ENCODE measurements around the gene ALCAM.

The ALCAM gene

DNA sequence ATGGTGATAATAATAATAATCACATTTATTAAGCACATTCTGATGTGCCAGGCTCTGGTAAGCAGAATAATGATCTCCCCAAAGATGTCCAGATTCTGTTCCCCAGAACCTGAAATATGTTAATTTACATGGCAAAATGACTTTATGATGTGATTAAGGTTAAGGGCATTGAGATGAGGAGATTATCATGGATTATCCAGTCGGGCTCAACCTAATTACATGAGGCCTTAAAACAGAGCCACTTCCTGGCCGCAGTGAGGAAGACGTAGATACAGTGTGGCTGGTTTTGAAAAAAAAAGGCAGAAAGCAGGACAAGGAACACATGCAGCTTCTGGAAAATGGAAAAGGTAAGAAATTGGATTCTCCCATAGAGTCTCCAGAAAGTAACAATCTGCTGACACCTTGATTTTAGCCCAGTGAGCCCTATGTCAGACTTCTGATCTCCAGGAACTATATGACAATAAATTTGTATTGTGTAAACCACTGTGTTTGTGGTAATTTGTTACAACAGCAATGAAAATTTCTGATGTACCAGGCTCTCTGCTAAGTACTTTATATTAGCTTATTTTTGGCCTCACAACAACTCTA, 126.7 kb downstream of the ALCAM start:
- Histone ChIP-seq H3K9me3 (ENCODE audit: insufficient read depth, low read length) (peaks cover 18% of the 10 kb centered on the region; the same call in 1 of the 2 replicates), H3K4me3 (ENCODE audit: insufficient read length, low read depth) (no peak overlapping the region), H3K9ac (ENCODE audit: insufficient read length, low read depth) (no peak overlapping the region), H3K27me3 (ENCODE audit: insufficient read depth, insufficient read length) (no peaks in the 10 kb centered on the region), H3K4me1 (ENCODE audit: insufficient read depth, insufficient read length) (no peaks in the 10 kb centered on the region), H3K36me3 (ENCODE audit: insufficient read depth, insufficient read length, low read length) (no peaks in the 10 kb centered on the region)
- TF ChIP-seq ZNF274 (IDR thresholded peaks at IDR 0.05; ENCODE audit: low read depth, low read length) (no peak), YY1 (IDR thresholded peaks at IDR 0.05; ENCODE audit: insufficient read depth, insufficient read length) (no peak), SUZ12 (IDR thresholded peaks at IDR 0.05; ENCODE audit: extremely low read depth, insufficient read depth, insufficient read length) (no peak)
- DNase-seq (ENCODE audit: low read depth, low spot score), result no peak

DNA sequence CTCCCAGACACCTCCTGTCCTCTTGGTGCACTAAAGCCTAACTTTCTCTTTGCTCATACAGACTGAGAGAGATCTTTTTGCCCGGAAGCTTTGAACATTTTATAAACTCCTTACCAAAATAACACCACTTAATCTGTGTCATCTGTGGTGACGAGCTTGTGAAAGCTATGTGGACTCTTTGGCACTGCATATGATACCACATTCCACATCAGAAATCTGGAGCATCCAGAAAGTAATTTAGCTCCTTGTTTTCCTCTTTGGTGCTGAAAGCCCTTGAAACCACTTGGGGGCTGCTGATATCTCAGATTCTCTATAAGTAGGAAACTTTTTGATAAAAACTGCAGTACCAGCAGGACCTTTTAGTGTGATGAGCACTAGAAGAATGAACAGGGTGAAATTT, 128.3 kb downstream of the ALCAM start:
- H3K4me3 ChIP-seq (ENCODE audit: insufficient read length, low read depth), result no peak overlapping the region
- H3K27me3 ChIP-seq (ENCODE audit: insufficient read depth, insufficient read length), result no peaks in the 10 kb centered on the region
- TF ChIP-seq YY1 (IDR thresholded peaks at IDR 0.05; ENCODE audit: insufficient read depth, insufficient read length) (no peak), SUZ12 (IDR thresholded peaks at IDR 0.05; ENCODE audit: extremely low read depth, insufficient read depth, insufficient read length) (no peak), ZNF274 (IDR thresholded peaks at IDR 0.05; ENCODE audit: low read depth, low read length) (no peak)
- no peaks in the 10 kb centered on the region for H3K36me3 ChIP-seq (ENCODE audit: insufficient read depth, insufficient read length, low read length)
- H3K9ac ChIP-seq (ENCODE audit: insufficient read length, low read depth), result no peak overlapping the region
- no peak for DNase-seq (ENCODE audit: low read depth, low spot score)
- peaks cover 12% of the 10 kb centered on the region; the same call in 1 of the 2 replicates for H3K9me3 ChIP-seq (ENCODE audit: insufficient read depth, low read length)
- no peaks in the 10 kb centered on the region for H3K4me1 ChIP-seq (ENCODE audit: insufficient read depth, insufficient read length)

DNA sequence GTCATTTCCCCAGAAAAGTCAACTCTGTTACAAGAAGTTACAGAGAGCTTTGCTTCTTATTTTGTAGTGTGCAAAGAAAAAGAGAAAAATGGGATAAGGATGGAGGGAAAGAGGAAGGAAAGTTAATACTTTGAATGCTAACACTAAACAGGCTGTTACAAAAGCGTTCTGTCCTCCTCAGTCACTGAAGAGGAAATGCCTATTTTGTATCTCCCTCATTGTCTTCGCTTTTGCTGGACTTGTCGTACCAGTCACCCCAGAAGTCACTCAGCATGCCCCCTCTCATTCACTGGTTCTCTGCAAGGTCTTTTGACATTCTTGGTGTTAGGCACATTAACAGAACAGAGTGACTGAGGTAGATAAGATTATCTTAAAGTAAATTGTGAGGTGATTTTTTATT, 129.6 kb downstream of the ALCAM start:
- Histone ChIP-seq H3K27me3 (ENCODE audit: insufficient read depth, insufficient read length) (no peaks in the 10 kb centered on the region), H3K4me3 (ENCODE audit: insufficient read length, low read depth) (no peak overlapping the region), H3K9ac (ENCODE audit: insufficient read length, low read depth) (no peak overlapping the region), H3K36me3 (ENCODE audit: insufficient read depth, insufficient read length, low read length) (no peaks in the 10 kb centered on the region), H3K4me1 (ENCODE audit: insufficient read depth, insufficient read length) (no peaks in the 10 kb centered on the region), H3K9me3 (ENCODE audit: insufficient read depth, low read length) (no peaks in the 10 kb centered on the region; the same call in 1 of the 2 replicates)
- TF ChIP-seq YY1 (IDR thresholded peaks at IDR 0.05; ENCODE audit: insufficient read depth, insufficient read length), result no peak
- no peak for TF ChIP-seq ZNF274 (IDR thresholded peaks at IDR 0.05; ENCODE audit: low read depth, low read length)
- TF ChIP-seq SUZ12 (IDR thresholded peaks at IDR 0.05; ENCODE audit: extremely low read depth, insufficient read depth, insufficient read length), result no peak
- DNase-seq (ENCODE audit: low read depth, low spot score), result no peak

DNA sequence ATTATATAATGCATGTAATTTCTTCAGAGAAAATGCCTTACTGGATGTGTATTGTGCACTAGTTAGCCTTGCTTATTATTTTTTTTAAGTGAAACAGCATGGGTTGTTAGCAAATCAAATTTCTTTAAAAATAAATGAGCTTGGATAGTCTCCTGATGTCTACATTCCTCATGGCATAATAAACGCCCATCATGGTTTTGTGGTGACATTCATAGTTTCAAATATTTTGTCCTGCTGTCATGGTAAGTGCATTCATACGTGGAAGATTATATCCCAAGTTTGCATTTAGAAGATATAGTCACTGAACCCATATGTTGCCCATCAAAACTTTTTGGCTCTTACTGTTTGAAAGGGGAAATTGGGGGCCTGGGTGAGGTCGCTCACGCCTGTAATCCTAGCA, 130.7 kb downstream of the ALCAM start:
- DNase-seq (ENCODE audit: low read depth, low spot score), result no peak
- TF ChIP-seq ZNF274 (IDR thresholded peaks at IDR 0.05; ENCODE audit: low read depth, low read length) (no peak), YY1 (IDR thresholded peaks at IDR 0.05; ENCODE audit: insufficient read depth, insufficient read length) (no peak), SUZ12 (IDR thresholded peaks at IDR 0.05; ENCODE audit: extremely low read depth, insufficient read depth, insufficient read length) (no peak)
- Histone ChIP-seq H3K27me3 (ENCODE audit: insufficient read depth, insufficient read length) (no peaks in the 10 kb centered on the region), H3K4me3 (ENCODE audit: insufficient read length, low read depth) (no peak overlapping the region), H3K4me1 (ENCODE audit: insufficient read depth, insufficient read length) (no peaks in the 10 kb centered on the region), H3K9ac (ENCODE audit: insufficient read length, low read depth) (no peak overlapping the region), H3K36me3 (ENCODE audit: insufficient read depth, insufficient read length, low read length) (no peaks in the 10 kb centered on the region), H3K9me3 (ENCODE audit: insufficient read depth, low read length) (no peaks in the 10 kb centered on the region)

DNA sequence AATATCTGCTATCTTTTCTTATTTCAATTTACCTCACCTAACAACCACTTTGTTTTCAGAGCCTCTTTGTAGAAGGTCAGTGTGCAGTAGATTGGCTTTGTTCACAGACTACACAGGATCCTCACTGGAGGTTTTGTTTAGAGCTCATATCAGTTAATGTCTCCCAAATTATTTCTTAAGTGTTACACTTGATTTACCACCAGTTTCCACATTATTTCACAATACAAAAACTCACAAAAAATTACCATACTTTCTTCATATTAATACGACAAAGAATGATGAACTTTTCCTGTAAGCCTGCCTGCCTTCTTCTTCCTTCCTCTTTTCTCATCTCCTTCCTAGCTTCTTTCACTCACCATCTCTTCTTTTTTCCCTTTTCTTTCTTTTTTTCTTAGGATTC, 133.3 kb downstream of the ALCAM start:
- DNase-seq (ENCODE audit: low read depth, low spot score), result no peak
- H3K27me3 ChIP-seq (ENCODE audit: insufficient read depth, insufficient read length), result no peaks in the 10 kb centered on the region
- H3K9ac ChIP-seq (ENCODE audit: insufficient read length, low read depth), result no peak overlapping the region
- no peaks in the 10 kb centered on the region for H3K9me3 ChIP-seq (ENCODE audit: insufficient read depth, low read length)
- TF ChIP-seq ZNF274 (IDR thresholded peaks at IDR 0.05; ENCODE audit: low read depth, low read length) (no peak), YY1 (IDR thresholded peaks at IDR 0.05; ENCODE audit: insufficient read depth, insufficient read length) (no peak), SUZ12 (IDR thresholded peaks at IDR 0.05; ENCODE audit: extremely low read depth, insufficient read depth, insufficient read length) (no peak)
- no peaks in the 10 kb centered on the region for H3K36me3 ChIP-seq (ENCODE audit: insufficient read depth, insufficient read length, low read length)
- no peaks in the 10 kb centered on the region for H3K4me1 ChIP-seq (ENCODE audit: insufficient read depth, insufficient read length)
- no peak overlapping the region for H3K4me3 ChIP-seq (ENCODE audit: insufficient read length, low read depth)

DNA sequence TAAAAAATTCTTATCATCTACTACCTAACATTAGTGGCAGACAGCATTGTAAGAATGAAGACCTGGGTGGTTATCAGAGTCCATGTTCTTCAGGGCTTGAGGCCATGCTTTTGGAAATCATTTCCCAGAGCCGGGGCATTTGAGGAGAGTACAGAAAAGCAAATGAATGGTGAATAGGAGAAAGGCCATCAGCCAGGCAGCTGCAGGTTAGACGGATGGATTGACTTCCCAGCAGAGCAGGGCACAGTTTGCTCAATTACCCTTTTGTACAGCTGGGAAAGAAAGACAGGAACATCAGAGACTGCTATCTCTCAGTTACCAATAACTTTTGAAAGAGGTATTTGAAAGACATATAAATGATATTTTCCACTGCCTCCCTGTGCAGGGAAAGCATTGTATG, 135.6 kb downstream of the ALCAM start:
- Histone ChIP-seq H3K36me3 (ENCODE audit: insufficient read depth, insufficient read length, low read length) (no peaks in the 10 kb centered on the region), H3K4me1 (ENCODE audit: insufficient read depth, insufficient read length) (no peaks in the 10 kb centered on the region), H3K9me3 (ENCODE audit: insufficient read depth, low read length) (no peaks in the 10 kb centered on the region), H3K9ac (ENCODE audit: insufficient read length, low read depth) (no peak overlapping the region), H3K27me3 (ENCODE audit: insufficient read depth, insufficient read length) (no peaks in the 10 kb centered on the region), H3K4me3 (ENCODE audit: insufficient read length, low read depth) (no peak overlapping the region)
- TF ChIP-seq ZNF274 (IDR thresholded peaks at IDR 0.05; ENCODE audit: low read depth, low read length) (no peak), SUZ12 (IDR thresholded peaks at IDR 0.05; ENCODE audit: extremely low read depth, insufficient read depth, insufficient read length) (no peak), YY1 (IDR thresholded peaks at IDR 0.05; ENCODE audit: insufficient read depth, insufficient read length) (no peak)
- DNase-seq (ENCODE audit: low read depth, low spot score), result no peak

DNA sequence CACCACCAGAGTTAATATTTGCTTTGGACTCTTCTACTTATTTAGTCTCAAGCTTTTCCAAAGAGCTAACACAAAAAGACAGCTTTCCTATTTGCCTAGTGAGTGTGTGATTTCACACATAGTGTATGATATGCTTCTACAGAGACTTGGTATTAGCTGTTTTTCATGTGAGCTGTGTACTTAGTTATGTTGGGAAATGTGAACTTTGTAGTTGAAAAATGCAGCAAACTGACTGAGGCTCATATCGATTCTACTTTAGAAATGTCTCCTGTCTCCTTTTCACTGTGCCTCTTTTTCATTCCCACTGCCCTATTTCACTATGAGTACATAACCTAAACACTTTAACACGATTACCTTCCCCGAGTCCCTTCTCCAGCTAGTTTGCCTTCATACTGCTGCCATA, 136.5 kb downstream of the ALCAM start:
- no peak for DNase-seq (ENCODE audit: low read depth, low spot score)
- TF ChIP-seq YY1 (IDR thresholded peaks at IDR 0.05; ENCODE audit: insufficient read depth, insufficient read length) (no peak), ZNF274 (IDR thresholded peaks at IDR 0.05; ENCODE audit: low read depth, low read length) (no peak), SUZ12 (IDR thresholded peaks at IDR 0.05; ENCODE audit: extremely low read depth, insufficient read depth, insufficient read length) (no peak)

More for the DNA sequence above, 136.5 kb downstream of the ALCAM start:
- H3K9me3 ChIP-seq (ENCODE audit: insufficient read depth, low read length), result no peaks in the 10 kb centered on the region
- H3K4me1 ChIP-seq (ENCODE audit: insufficient read depth, insufficient read length), result no peaks in the 10 kb centered on the region
- H3K27me3 ChIP-seq (ENCODE audit: insufficient read depth, insufficient read length), result no peaks in the 10 kb centered on the region
- H3K9ac ChIP-seq (ENCODE audit: insufficient read length, low read depth), result no peak overlapping the region
- H3K36me3 ChIP-seq (ENCODE audit: insufficient read depth, insufficient read length, low read length), result no peaks in the 10 kb centered on the region
- H3K4me3 ChIP-seq (ENCODE audit: insufficient read length, low read depth), result no peak overlapping the region

Measured in NT2/D1 (cell line).